Frontal cortex (tissue), 4 donors: ENCODE measurements around the gene VRTN. TPM values are rescaled to one million over a fixed set of nuclear protein-coding genes. Genes with fewer than 3 reads are reported as not detected.
"Not testable (repeated sequence)": the region's sequence is repeated elsewhere in the genome, so short reads cannot be mapped to it uniquely, and the experiment has no call there.

Experiments used
- DNase-seq, 2 donors: peaks; one replicate each; pipeline ENCODE4 v3.0.0; 2012; ENCODE audit warnings: low spot score in 2 of 2
- FAIRE-seq: peaks from 2 replicates; lab custom pipeline; 2012; peaks lifted over from hg19 to GRCh38; lab: Jason Lieb, UNC
- total RNA-seq: library from RNA; depleted of rRNA; stranded (reverse); fragments of >200 nt; gene quantifications from one replicate; pipeline ENCODE4 v1.2.3, GENCODE V29; 2014
- donor health status: control.
- donor health status: control.
- donor health status: control.

The VRTN gene, protein sequence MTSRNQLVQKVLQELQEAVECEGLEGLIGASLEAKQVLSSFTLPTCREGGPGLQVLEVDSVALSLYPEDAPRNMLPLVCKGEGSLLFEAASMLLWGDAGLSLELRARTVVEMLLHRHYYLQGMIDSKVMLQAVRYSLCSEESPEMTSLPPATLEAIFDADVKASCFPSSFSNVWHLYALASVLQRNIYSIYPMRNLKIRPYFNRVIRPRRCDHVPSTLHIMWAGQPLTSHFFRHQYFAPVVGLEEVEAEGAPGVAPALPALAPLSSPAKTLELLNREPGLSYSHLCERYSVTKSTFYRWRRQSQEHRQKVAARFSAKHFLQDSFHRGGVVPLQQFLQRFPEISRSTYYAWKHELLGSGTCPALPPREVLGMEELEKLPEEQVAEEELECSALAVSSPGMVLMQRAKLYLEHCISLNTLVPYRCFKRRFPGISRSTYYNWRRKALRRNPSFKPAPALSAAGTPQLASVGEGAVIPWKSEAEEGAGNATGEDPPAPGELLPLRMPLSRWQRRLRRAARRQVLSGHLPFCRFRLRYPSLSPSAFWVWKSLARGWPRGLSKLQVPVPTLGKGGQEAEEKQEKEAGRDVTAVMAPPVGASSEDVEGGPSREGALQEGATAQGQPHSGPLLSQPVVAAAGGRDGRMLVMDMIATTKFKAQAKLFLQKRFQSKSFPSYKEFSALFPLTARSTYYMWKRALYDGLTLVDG
- not detected for total RNA-seq

DNA sequence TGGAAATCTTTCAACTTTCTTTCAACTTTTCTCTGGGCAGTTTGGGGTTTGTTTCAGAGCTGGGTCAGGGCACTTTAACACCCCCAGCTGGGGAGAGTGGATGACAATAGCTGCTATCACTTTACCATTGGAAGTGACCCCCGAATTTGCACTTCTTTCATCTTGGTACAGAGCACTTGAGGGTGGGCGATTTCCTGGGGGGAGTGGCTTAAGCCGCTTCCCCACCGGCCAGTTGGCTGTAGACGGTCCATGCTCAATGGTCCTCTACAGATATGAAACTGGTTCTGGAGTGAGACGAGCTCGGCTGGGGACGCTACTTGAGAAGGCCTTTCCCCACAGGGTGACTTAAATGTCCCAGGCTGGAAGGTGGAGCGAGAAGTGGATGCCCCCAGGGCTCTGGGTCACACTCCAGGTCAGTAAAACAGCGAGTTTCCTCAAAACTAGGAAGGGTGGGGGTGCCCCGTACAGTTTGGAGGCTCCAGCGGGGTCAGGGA, at the start of gene VRTN:
TSS of gene VRTN (plus strand) at position 231 of the 494 bp plus-strand sequence. CDS start 8,313 bp downstream, outside the sequence.
- no peak for FAIRE-seq

DNA sequence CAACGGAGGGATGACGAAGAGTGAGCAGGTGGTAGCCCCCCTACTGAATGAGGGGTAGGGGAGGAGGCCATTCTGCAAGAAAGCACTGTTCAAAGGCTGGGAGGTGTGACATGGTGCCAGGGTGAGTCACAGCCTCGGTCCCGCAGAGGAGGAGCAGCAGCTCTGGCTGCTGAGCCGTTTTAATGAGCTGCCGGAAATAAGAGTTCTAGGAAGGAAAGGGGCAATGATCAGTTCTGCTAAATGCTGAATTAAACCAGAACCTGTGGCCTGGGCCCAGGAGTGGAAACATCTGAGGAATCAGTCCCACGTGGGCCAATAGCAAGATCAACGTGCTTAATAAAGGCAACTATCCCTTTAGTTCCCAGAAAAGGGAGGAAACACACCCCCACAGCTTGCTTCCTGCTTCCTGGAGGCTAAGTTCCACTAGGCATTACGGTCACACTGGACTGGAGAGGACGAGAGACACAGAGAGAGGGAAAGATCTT, 49.2 kb upstream of the VRTN start:
- FAIRE-seq (no peak), DNase-seq (no peak)

More for the DNA sequence above, at the start of gene VRTN:
- no peak for DNase-seq

DNA sequence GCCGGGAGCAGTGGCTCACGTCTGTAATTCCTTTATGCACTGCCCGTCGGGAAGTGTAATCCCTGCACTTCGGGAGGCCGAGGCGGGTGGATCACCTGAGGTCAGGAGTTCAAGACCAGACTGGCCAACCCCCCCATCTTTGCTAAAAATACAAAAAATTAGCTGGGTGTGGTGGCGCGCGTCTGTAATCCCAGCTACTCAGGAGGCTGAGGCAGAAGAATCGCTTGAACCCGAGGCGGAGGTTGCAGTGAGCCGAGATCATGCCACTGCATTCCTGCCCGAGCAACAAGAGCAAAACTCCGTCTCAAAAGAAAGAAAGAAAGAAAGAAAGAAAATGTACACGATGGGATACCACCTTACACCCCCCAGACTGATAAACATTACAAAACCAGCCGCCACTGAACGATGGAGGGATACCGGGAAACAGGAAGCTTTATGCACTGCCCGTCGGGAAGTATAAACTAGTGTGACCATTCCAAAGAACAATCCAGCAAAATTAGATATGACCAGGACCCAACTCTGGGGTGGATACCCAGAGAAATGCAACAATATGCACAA, 46.6 kb upstream of the VRTN start:
- FAIRE-seq (no peak), DNase-seq (no peak)

DNA sequence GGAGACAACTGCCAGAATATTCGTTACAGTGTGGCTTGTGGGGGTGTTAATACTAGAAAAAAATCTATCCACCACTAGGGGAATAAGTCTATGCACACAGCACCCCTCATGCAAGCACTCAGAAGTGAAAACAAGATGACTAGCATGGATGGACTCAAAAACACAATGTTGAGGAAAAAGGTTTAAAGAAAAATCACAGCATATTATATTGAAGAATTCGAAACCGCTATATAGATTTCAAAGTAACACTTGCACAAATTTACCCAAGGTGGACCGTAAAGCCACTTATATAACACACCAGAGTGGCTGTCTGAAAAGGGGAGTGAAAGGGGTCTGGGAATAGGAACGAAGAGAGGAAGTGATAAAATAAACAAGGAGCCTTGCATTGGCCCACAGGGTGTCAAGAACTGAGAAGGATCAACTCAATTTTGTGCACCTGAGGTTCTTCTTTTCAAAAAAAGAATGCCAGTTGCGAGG, 46.1 kb upstream of the VRTN start:
- DNase-seq: peak; percentile 23 to 35
- no peak for FAIRE-seq

DNA sequence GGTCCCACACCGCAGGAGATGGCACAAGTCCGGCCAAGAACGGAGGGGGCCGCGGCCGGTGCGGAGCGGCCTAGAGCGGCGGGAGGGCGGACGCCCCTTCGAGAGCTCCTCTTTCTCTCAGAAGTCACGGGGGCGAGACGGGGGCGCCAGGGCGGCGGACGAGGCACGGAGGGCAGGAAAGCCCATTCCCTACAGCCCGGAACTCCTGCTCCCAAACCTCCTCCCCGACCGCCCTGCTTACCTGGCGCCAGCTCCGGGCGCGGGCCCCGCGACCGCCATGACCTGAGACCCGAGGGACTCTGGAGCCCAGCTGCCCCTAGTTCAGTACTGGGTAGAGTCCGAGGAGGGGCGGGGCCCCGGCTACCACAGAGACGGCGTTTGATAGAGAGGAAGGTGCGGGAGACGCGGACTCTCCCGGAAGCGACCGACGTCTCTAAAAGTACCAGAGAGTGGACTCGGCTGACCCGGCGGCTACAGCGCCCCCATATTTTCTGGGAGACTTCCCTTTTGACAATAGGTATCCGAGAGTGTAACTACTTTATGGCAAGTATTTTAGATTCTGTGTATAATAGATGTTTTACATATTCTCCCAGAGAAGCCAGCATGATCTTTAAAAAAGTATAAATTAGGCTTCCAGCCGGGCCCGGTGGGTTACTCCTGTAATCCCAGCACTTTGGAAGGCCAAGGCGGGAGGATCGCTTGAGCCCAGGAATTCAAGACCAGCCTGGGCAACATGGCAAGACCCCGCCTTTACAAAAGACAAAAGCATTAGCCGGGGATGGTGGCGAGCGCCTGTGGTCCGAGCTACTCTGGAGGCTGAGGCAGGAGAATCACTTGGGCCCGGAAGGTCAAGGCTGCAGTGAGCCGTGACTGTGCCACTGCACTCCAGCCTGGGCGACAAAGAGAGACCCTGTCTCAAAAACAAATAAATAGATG, 45.4 kb upstream of the VRTN start, which contains the start of gene ABCD4:
TSS of gene ABCD4 (minus strand) at position 301 of the 936 bp plus-strand sequence. CDS start at position 279, 22 bp downstream.
- FAIRE-seq (no peak), DNase-seq (peak; percentile 73 to 82)

DNA sequence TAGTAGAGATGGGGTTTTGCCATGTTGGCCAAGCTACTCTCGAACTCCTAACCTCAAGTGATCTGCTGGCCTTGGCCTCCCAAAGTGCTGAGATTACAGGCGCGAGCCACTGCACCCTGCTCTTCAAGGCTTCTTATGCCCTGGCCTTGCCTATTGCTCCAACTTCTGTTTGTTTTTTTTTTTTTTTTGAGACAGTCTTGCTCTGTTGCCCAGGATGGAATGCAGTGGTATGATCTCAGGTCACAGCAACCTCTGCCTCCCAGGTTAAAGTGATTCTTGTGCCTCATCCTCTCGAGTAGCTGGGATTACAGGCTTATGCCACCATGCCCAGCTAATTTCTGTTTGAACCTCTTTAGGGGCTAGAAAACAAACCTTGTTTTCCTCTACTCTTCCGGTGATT, 39.6 kb upstream of the VRTN start:
- FAIRE-seq (no peak), DNase-seq (no peak)

DNA sequence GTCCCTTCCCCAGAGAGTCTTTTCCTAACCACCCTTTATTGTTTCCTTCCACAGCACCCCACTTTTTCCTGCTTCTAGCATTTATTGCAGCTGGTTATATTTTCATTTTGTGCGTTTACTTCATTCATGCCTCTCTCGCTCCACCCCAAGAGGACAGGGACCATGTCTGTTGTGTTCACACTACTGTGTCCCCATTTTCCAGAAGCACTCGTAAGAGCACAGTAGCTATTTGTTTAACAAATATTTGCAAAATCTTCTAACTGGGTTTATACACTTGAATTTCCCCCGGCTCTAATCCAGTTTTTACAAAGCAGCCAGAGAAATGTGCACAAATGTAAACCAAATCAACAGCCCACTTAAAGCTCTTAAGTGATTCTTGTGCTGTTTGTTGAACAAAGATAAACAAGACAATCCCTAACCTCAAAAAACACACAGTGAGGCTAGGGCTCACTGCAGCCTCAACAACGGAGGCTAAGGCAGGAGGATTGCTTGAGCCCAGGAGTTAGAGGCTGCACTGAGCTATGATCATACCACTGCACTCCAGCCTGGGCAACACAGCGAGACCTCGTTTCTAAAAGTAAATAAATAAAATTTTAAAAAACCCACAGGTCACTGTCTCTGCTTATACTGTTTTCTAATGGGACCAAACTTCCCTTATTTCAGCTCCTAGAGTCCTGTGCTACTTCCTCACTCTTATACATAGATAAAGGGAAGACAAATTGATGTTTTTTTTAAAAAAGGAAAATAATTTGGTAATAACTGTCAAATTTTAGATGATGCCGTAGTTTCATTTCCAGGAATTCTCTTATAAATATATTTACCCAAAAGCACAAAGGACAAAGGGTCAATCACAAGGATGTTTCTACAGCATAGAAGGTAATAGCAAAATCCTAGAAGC, 38.9 kb upstream of the VRTN start:
- DNase-seq (no peak), FAIRE-seq (no peak)

DNA sequence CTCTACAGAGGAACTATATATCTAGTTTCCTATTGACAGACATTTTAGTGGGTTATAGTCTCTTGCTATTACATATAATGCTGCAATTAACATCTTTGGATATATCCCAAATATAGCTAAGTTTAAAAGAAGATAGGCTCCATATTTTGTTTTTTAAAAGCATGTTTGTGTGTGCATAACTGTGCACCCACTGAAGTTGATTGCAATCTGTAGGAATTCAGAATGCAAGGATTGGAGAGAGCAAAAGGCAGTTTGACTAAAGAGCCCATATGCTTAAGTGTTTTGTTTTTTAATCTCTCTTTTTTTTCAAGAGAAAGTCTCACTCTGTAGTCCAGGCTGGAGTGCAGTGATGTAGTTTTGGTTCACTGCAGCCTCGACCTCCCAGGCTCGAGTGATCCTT, 36.1 kb upstream of the VRTN start:
- FAIRE-seq: no peak
- DNase-seq: no peak

DNA sequence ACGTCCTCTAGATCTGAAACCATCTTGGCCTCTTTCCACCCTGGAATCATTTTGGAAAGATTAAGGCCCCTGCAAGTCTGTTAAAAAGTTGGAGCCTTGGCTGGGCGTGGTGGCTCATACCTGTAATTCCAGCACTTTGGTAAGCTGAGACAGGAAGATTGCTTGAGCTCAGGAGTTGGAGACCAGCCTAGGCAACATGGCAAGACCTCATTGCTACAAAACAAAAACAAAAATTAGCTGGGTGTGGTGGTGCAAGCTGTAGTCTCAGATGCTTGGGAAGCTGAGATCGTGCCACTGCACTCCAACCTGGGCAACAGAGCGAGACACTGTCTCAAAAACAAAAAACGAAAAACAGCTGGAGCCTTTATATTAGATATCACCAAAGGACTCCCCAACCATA, 34.7 kb upstream of the VRTN start:
- no peak for DNase-seq
- no peak for FAIRE-seq

DNA sequence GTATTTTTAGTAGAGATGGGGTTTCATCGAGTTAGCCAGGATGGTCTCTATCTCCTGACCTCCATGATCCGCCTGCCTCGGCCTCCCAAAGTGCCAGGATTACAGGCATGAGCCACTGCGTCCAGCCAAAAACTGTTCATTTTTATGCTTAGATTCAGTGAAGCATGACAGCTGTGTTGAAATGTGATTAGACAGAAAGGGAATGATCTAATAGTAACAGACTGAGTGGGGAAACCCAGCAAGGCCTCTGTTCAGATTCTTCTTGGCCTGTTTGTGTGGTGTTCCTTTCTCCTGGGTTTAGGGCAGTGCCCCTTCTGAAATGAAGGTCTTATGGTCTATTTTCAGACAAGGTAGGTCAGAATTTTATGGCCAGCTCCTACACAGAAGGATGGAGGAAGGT, 33.7 kb upstream of the VRTN start:
- no peak for FAIRE-seq
- DNase-seq: no peak

DNA sequence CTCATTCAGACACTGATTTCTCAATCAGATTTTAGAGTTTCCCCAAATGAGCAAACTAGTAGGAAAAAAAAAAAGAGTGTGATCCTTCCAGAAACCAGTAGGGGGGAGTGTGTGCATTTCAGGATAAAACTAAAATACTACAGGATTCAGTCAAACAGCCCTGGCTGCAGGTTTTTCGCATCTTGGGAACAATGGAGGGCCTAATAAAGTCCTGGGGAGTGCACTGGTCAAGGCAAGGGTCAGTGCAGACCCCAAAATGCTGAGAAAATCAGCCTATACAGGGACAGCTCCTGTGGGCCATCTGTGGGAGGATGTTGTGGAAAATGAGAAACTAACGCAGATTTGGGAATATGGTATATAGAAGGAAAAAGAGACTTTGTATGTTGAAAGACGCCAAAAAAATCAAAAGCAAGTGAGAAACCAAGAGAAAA, 23.3 kb upstream of the VRTN start:
- FAIRE-seq (no peak), DNase-seq (peak in 1 of 2 donors; percentile 44)

DNA sequence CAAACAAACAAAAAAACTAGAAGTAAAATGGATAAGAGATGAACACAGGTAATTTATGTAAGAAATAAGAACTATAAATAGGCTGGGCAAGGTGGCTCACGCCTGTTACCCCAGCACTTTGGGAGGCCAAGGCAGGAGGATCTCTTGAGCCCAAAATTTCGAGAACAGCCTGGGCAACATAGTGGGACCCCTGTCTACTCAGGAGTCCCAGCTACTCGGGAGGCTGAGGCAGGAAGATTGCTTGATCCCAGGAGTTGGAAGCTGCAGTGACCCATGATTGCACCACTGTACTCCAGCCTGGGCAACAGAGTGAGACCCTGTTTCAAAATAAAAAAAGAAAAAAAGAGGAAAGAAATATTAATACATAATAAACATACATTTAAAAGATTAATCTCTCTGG, 22.8 kb upstream of the VRTN start:
- DNase-seq (no peak), FAIRE-seq (no peak)

DNA sequence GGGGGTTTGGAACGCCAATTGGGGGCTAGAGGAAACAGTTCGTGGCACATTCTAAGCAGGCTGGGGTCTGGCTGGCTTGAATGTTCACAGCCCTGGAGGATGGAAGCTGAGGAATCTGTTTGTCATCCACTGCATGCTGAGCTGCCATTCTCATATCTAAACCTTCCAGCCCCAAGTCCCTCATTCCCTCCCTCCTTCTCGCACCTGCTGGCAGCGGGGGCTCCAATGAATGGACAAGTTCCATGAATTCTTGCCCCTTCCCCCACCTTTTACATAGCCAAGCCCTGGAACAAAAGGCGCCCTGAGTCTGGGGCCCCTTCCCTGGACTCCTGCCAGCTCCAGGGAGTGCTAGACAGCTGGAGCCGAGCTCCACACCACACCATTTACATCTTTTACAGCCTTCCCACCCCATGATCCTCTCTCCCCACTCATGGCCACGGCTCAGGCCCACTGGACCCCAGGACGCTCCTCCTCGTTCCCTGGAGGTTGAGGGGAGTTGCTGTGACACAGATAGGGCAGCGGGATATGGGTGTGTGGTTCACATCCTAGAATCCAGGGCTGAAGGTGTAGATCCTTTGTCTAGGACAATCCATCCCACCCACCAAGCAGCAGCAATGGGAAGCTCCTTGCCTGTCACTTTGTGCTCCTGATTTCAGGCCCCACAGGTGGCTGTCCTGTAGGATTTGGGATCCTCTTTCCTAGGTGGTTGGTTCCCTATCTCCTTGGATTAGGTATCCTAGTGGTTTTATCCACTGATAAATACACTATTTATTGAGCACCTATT, 21.7 kb upstream of the VRTN start:
- FAIRE-seq (no peak), DNase-seq (no peak)

DNA sequence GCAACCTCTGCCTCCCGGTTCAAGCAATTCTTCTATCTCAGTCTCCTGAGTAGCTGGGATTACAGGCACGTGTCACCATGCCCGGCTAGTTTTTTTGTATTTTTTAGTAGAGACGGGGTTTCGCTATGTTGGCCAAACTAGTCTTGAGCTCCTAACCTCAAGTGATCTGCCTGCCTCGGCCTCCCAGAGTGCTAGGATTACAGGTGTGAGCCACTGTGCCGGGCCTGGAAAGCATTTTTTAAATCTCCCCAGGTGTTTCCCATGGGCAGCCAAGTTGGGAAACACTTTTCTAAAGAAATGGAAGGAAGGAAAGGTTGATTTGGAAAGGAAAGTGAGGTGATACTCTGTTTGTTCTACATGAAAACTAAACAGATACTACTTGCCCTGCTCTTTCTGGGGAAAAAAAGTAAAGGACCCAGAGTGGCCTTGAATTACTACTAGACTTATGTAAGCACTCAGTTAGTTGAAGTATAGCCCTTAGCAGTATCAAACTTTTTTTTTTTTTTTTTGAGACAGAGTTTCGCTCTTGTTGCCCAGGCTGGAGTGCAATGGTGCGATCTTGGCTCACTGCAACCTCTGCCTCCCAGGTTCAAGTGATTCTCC, 18.2 kb upstream of the VRTN start:
- not testable (repeated sequence) for DNase-seq, FAIRE-seq

DNA sequence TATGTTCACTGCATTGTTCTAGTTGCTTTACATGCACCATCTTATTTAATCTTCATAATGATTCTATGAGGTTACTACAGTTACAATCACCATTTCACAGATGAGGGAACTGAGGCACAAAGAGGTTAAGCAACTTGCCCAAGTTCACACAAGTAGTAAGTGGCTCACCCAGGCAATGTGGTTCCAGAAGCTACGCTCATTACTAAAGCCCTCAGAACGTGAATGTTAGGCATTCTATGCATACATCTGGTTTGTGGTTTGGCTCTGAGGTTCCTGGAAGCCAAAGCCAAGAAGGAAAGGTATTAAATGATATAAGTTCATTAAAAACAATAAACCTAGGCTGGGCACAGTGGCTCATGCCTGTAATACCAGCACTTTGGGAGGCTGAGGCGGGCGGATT, 14.4 kb upstream of the VRTN start:
- FAIRE-seq: no peak
- no peak for DNase-seq

DNA sequence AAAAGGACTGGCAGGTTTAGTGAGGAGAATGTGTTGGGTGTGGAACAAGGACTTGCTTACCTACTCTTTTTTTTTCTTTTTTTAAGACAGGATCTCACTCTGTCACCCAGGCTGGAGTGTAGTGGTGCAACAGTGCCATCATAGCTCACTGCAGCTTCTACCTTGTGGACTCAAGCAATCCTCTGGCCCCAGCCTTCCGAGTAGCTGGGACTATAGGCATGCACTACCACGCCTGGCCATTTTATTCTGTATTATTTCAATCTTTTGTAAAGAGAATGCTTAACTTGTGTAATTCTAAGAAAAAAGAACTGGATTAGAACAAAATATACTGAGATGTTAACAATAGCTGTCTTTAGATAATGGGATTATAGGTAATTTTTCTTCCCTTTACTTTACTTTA, 1.9 kb upstream of the VRTN start:
- DNase-seq (no peak), FAIRE-seq (no peak)

DNA sequence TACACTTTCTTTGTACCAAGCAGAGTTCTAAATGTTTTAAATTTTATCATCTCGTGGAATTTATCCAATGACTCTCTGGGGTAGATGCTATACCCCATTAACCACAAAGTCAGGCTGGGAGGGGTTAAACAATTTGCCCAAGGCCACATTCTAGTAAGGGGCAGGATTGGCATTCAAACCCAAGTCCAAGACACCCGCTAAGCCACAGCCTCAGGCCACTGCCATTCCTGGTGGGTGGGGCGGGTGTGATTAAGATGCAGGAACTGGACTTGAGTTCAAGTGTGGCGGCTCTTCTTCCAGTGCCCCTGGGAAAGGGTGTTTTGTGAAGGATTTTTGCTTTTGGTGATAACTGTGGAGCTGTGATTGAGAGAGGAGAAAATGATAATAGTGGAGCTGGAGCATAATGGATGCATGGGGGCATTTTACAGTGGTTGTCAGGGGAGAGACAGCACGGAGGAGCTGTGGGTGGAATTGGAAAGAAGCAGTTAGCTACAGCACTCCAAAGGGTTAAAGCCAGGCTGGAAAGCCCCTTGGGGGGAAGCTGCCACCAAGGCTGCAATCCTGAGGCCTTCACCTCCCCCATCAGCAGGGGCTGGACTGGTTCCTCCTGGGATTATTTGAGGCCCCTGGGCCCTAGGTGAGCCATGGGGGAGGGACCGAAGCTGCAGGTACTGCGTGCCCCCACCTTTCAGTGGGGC, 1.0 kb upstream of the VRTN start:
- FAIRE-seq: no peak
- no peak for DNase-seq
